ENCODE results near the gene SETD5.

- TF ChIP-seq CTCF (IDR thresholded peaks at IDR 0.05; ENCODE audit: low read depth, low read length, poor library complexity, severe bottlenecking) (no peak), EZH2phosphoT487 (IDR thresholded peaks at IDR 0.05; ENCODE audit: borderline replicate concordance, low read length) (no peak)
These were observed 99.5 kb downstream of the SETD5 start for GRCh38 chr3:9496893-9497292.

Data from DOHH2 (cell line).